Mesendoderm (in vitro differentiated cells): ENCODE results near the gene RXRA.

ENCODE experiments used
- DNase-seq: peaks from one replicate; pipeline ENCODE4 v3.0.0; 2013
- H2AK5ac ChIP-seq: 2 replicates; pipeline ENCODE4 v1.6.1; 2013; ENCODE audit warnings: low read length, inconsistent platforms
- H2BK120ac ChIP-seq: 2 replicates; pipeline ENCODE4 v1.6.1; 2013; ENCODE audit warnings: low read depth, mild to moderate bottlenecking, low read length, moderate library complexity, mixed read lengths
- H2BK15ac ChIP-seq: replicated peaks from 2 replicates; pipeline ENCODE4 v1.6.1; 2013; ENCODE audit warnings: low read depth, mild to moderate bottlenecking, moderate library complexity
- H2BK5ac ChIP-seq: 2 replicates; pipeline ENCODE4 v1.6.1; 2013; ENCODE audit warnings: low read length, inconsistent platforms
- H3K18ac ChIP-seq: 2 replicates; pipeline ENCODE4 v1.6.1; 2013; ENCODE audit warnings: mild to moderate bottlenecking, low read length, mixed read lengths
- H3K23ac ChIP-seq: one replicate; pipeline ENCODE4 v1.6.1; 2013; ENCODE audit warnings: low read length
- H3K27ac ChIP-seq: 2 replicates; pipeline ENCODE4 v1.5.1; 2013; ENCODE audit warnings: low read depth, mild to moderate bottlenecking, inconsistent platforms, low read length, moderate library complexity
- H3K27me3 ChIP-seq: 2 replicates; pipeline ENCODE4 v1.6.1; 2013; ENCODE audit warnings: low read length, control low read depth, mild to moderate bottlenecking, inconsistent platforms; ENCODE audit not compliant: insufficient read depth, poor library complexity
- H3K36me3 ChIP-seq: 2 replicates; pipeline ENCODE4 v1.6.1; 2013; ENCODE audit warnings: low read length, inconsistent platforms; ENCODE audit not compliant: control insufficient read depth, insufficient read depth
- H3K4ac ChIP-seq: one replicate; pipeline ENCODE4 v1.6.1; 2013; ENCODE audit warnings: low read depth, mild to moderate bottlenecking, low read length, moderate library complexity
- H3K4me1 ChIP-seq: 2 replicates; pipeline ENCODE4 v1.6.1; 2013; ENCODE audit warnings: low read depth, low read length, inconsistent platforms; ENCODE audit not compliant: control insufficient read depth
- H3K4me2 ChIP-seq: 2 replicates; pipeline ENCODE4 v1.6.1; 2013; ENCODE audit warnings: low read length
- H3K4me3 ChIP-seq: 2 replicates; pipeline ENCODE4 v1.5.1; 2013; ENCODE audit warnings: mild to moderate bottlenecking, low read length
- H3K56ac ChIP-seq: one replicate; pipeline ENCODE4 v1.6.1; 2013; ENCODE audit warnings: low read length
- H3K79me1 ChIP-seq: 2 replicates; pipeline ENCODE4 v1.6.1; 2013; ENCODE audit warnings: low read length, inconsistent platforms
- H3K79me2 ChIP-seq: 2 replicates; pipeline ENCODE4 v1.6.1; 2013; ENCODE audit warnings: mild to moderate bottlenecking, low read length; ENCODE audit not compliant: control insufficient read depth, insufficient read depth
- H3K9ac ChIP-seq: 2 replicates; pipeline ENCODE4 v1.6.1; 2013; ENCODE audit warnings: low read length, inconsistent platforms
- H4K5ac ChIP-seq: one replicate; pipeline ENCODE4 v1.6.1; 2013; ENCODE audit warnings: low read length
- H4K8ac ChIP-seq: one replicate; pipeline ENCODE4 v1.6.1; 2013; ENCODE audit warnings: low read depth, mild to moderate bottlenecking, control low read depth, low read length, moderate library complexity
- WGBS: extraction: QIAGEN DNeasy Blood & Tissue Kit; methylation state at CpG from one replicate; pipeline ENCODE4 v1.1.7; 2013; ENCODE audit warnings: low lambda C conversion rate, missing lambda C conversion rate; ENCODE audit not compliant: insufficient coverage; ENCODE audit errors: extremely low coverage; 5-methylcytosine and 5-hydroxymethylcytosine counted together

Gene RXRA

GRCh38 chr9:134427153-134427782, 101.0 kb downstream of the RXRA start:
- H3K4me3 ChIP-seq: no peak overlapping the region
- H3K9ac ChIP-seq: no peak overlapping the region
- no peak overlapping the region for H2BK120ac ChIP-seq
- no peak overlapping the region for H3K23ac ChIP-seq
- no peak overlapping the region for H3K4me2 ChIP-seq
- no CpG with 5 or more reads among the region's 24 CpGs for WGBS
- H4K5ac ChIP-seq: no peak overlapping the region
- no peak for DNase-seq
- no peaks in the 10 kb centered on the region for H3K79me1 ChIP-seq
- H3K4me1 ChIP-seq: no peaks in the 10 kb centered on the region
- no peak overlapping the region for H2BK5ac ChIP-seq
- H3K4ac ChIP-seq: no peak overlapping the region
- H3K36me3 ChIP-seq: no peaks in the 10 kb centered on the region
- no peak overlapping the region for H4K8ac ChIP-seq
- H2BK15ac ChIP-seq: no peak overlapping the region
- no peaks in the 10 kb centered on the region for H3K27me3 ChIP-seq
- H2AK5ac ChIP-seq: no peak overlapping the region
- H3K79me2 ChIP-seq: no peaks in the 10 kb centered on the region
- no peak overlapping the region for H3K27ac ChIP-seq
- H3K18ac ChIP-seq: no peak overlapping the region
- H3K56ac ChIP-seq: no peak overlapping the region

GRCh38 chr9:134428559-134428958, 102.3 kb downstream of the RXRA start:
- no peaks in the 10 kb centered on the region for H3K27me3 ChIP-seq
- H3K9ac ChIP-seq: no peak overlapping the region
- no peak overlapping the region for H2BK120ac ChIP-seq
- H4K5ac ChIP-seq: no peak overlapping the region
- H3K18ac ChIP-seq: no peak overlapping the region
- H3K4me2 ChIP-seq: no peak overlapping the region
- no peak overlapping the region for H2BK15ac ChIP-seq
- H4K8ac ChIP-seq: no peak overlapping the region
- no peak overlapping the region for H3K23ac ChIP-seq
- H2BK5ac ChIP-seq: no peak overlapping the region
- H3K27ac ChIP-seq: no peak overlapping the region
- H3K4me3 ChIP-seq: no peak overlapping the region
- no peaks in the 10 kb centered on the region for H3K79me2 ChIP-seq
- H3K56ac ChIP-seq: no peak overlapping the region
- no peak overlapping the region for H2AK5ac ChIP-seq
- no peaks in the 10 kb centered on the region for H3K79me1 ChIP-seq
- no peaks in the 10 kb centered on the region for H3K4me1 ChIP-seq
- H3K4ac ChIP-seq: no peak overlapping the region
- no peaks in the 10 kb centered on the region for H3K36me3 ChIP-seq
- no CpG with 5 or more reads among the region's 14 CpGs for WGBS
- no peak for DNase-seq

DNA sequence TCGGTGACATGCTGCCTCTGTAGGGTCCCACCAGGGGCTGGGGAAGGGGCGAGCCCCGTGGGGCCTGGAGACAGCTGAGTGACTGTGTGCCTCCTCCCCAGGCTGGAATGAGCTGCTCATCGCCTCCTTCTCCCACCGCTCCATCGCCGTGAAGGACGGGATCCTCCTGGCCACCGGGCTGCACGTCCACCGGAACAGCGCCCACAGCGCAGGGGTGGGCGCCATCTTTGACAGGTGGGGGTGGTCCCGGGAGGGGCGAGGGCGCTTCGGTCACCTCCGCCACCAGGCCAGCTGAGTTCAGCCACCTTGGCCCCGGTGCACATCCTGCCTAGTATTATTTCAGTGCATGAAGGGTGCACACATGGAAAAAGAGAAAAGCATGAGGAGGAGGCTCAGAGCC, 102.8 kb downstream of the RXRA start:
- Histone ChIP-seq H3K18ac (no peak overlapping the region), H3K4ac (no peak overlapping the region), H2AK5ac (no peak overlapping the region), H3K27me3 (no peaks in the 10 kb centered on the region), H3K79me1 (no peaks in the 10 kb centered on the region), H3K79me2 (no peaks in the 10 kb centered on the region), H3K27ac (no peak overlapping the region), H2BK15ac (no peak overlapping the region), H4K8ac (no peak overlapping the region), H3K4me2 (no peak overlapping the region), H3K36me3 (no peaks in the 10 kb centered on the region), H3K23ac (no peak overlapping the region), H2BK5ac (no peak overlapping the region), H4K5ac (no peak overlapping the region), H3K9ac (no peak overlapping the region), H3K4me3 (no peak overlapping the region), H2BK120ac (no peak overlapping the region), H3K4me1 (no peaks in the 10 kb centered on the region), H3K56ac (no peak overlapping the region)
- DNase-seq: no peak
- no CpG with 5 or more reads among the region's 20 CpGs for WGBS

DNA sequence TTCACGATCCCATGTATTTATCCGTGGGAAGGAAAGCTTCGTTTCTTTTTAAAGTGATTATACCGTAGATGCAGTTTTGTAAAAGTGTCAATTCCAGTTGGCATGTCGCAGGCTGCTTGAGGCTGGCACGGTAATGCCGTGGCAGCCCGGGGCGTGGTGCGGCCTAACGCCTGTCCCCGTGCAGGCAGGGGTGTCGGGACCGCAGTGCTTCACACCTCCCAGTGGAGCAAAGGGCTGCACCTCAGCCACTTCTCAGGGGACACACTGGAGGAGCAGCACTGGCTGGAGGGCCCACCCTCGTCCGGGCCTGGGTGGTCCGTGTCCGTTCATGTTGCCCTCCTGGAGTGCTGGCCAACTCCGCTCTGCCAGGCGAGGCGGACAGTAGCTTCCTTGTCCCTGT, 103.2 kb downstream of the RXRA start:
- no peak for DNase-seq
- Histone ChIP-seq H3K4ac (no peak overlapping the region), H3K4me2 (no peak overlapping the region), H3K56ac (no peak overlapping the region), H3K4me1 (no peaks in the 10 kb centered on the region), H3K9ac (no peak overlapping the region), H3K18ac (no peak overlapping the region), H2BK15ac (no peak overlapping the region), H3K27ac (no peak overlapping the region), H3K4me3 (no peak overlapping the region), H3K79me2 (no peaks in the 10 kb centered on the region), H3K23ac (no peak overlapping the region), H2AK5ac (no peak overlapping the region), H4K5ac (no peak overlapping the region), H3K36me3 (no peaks in the 10 kb centered on the region), H2BK120ac (no peak overlapping the region), H3K79me1 (no peaks in the 10 kb centered on the region), H2BK5ac (no peak overlapping the region), H3K27me3 (no peaks in the 10 kb centered on the region), H4K8ac (no peak overlapping the region)
- WGBS: no CpG with 5 or more reads among the region's 21 CpGs

DNA sequence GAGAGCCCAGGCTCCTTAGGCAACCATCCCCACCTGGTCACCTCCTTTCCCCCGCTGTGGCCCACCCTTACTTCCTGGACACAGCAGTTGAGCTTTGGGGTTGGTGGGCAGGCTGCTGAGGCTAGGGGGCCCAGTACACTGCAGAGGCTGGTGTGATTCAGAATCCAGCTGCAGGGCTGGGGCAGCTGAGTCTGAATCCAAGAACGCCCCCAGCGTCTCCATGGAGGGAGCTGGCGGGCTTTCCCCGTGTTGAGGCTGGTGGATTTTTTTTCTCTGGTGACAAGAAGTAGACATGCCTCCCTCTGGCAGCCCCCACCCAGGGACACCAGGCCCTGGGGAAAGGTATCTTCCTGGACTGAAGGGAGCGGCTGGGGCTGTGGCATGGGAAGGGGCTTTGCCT, 104.8 kb downstream of the RXRA start:
- no peak overlapping the region for H4K8ac ChIP-seq
- H3K4me2 ChIP-seq: no peak overlapping the region
- H3K36me3 ChIP-seq: no peaks in the 10 kb centered on the region
- H3K27me3 ChIP-seq: no peaks in the 10 kb centered on the region
- WGBS: no CpG with 5 or more reads among the region's 6 CpGs
- H2BK5ac ChIP-seq: no peak overlapping the region
- no peak overlapping the region for H2AK5ac ChIP-seq
- no peak overlapping the region for H3K23ac ChIP-seq
- H3K27ac ChIP-seq: no peak overlapping the region
- H3K79me1 ChIP-seq: no peaks in the 10 kb centered on the region
- DNase-seq: no peak
- no peaks in the 10 kb centered on the region for H3K79me2 ChIP-seq
- no peak overlapping the region for H3K4me3 ChIP-seq
- no peak overlapping the region for H3K9ac ChIP-seq
- H3K4me1 ChIP-seq: no peaks in the 10 kb centered on the region
- H3K56ac ChIP-seq: no peak overlapping the region
- H2BK15ac ChIP-seq: no peak overlapping the region
- no peak overlapping the region for H4K5ac ChIP-seq
- no peak overlapping the region for H2BK120ac ChIP-seq
- H3K18ac ChIP-seq: no peak overlapping the region
- no peak overlapping the region for H3K4ac ChIP-seq

DNA sequence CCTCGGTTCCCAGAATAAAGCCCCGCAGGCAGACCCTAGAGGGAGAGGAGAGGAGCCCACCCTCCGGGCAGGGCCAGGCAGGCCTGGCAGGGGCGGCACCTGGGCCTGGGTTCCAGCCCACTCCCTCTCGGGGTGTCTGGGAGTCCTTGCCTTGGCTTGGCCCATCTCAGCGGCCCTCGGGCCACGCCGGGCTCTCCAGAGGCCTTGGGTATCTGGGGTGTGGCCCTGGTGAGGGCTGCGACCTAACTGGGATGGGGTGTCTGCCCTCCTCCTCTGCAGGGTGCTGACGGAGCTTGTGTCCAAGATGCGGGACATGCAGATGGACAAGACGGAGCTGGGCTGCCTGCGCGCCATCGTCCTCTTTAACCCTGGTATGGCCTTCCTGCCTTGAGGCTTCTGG, 105.4 kb downstream of the RXRA start:
- WGBS: no CpG with 5 or more reads among the region's 16 CpGs

More for the DNA sequence above, 105.4 kb downstream of the RXRA start:
- Histone ChIP-seq H3K4me1 (no peaks in the 10 kb centered on the region), H2AK5ac (no peak overlapping the region), H3K36me3 (no peaks in the 10 kb centered on the region), H3K79me1 (no peaks in the 10 kb centered on the region), H2BK120ac (no peak overlapping the region), H3K56ac (no peak overlapping the region), H3K23ac (no peak overlapping the region), H3K4me3 (no peak overlapping the region), H4K5ac (no peak overlapping the region), H2BK15ac (no peak overlapping the region), H3K79me2 (no peaks in the 10 kb centered on the region), H3K27ac (no peak overlapping the region), H3K27me3 (no peaks in the 10 kb centered on the region), H2BK5ac (no peak overlapping the region), H3K4ac (no peak overlapping the region), H4K8ac (no peak overlapping the region), H3K18ac (no peak overlapping the region), H3K4me2 (no peak overlapping the region), H3K9ac (no peak overlapping the region)
- DNase-seq: no peak
